OCI-LY1 (cell line): Measurements from ENCODE around the gene WDPCP.
"Not testable (repeated sequence)": the region's sequence is repeated elsewhere in the genome, so short reads cannot be mapped to it uniquely, and the experiment has no call there.

Experiments used
- H2AFZ ChIP-seq: fragments of 200-600 bp; sonication (generic), shearing (Covaris generic); 2 replicates; pipeline ENCODE4 v1.6.0; 2014; ENCODE audit warnings: antibody characterized with exemption, mild to moderate bottlenecking, low read length
- H3F3A ChIP-seq: fragments of 200-600 bp; sonication (generic), shearing (Covaris generic); 2 replicates; pipeline ENCODE4 v1.6.0; 2014; ENCODE audit warnings: mild to moderate bottlenecking, antibody characterized with exemption, low read length, moderate library complexity; ENCODE audit not compliant: insufficient read depth
- H3K27ac ChIP-seq: fragments of 200-600 bp; sonication (generic); 2 replicates; pipeline ENCODE4 v1.5.1; 2014; ENCODE audit warnings: low read length, mixed run types, mild to moderate bottlenecking, low read depth; ENCODE audit not compliant: poor library complexity, severe bottlenecking
- H3K27me3 ChIP-seq: fragments of 200-600 bp; sonication (generic); 2 replicates; pipeline ENCODE4 v1.6.0; 2014; ENCODE audit warnings: antibody characterized with exemption, mild to moderate bottlenecking, low read length, moderate library complexity; ENCODE audit not compliant: insufficient read depth
- H3K36me3 ChIP-seq: fragments of 200-600 bp; sonication (generic); 2 replicates; pipeline ENCODE4 v1.6.1; 2014; ENCODE audit warnings: mild to moderate bottlenecking, antibody characterized with exemption, low read length, moderate library complexity, mixed read lengths; ENCODE audit not compliant: insufficient read depth
- H3K4me1 ChIP-seq: fragments of 200-600 bp; sonication (generic); 2 replicates; pipeline ENCODE4 v1.5.1; 2014; ENCODE audit warnings: mild to moderate bottlenecking, low read length, moderate library complexity; ENCODE audit not compliant: insufficient read depth, severe bottlenecking
- H3K4me2 ChIP-seq: fragments of 200-600 bp; sonication (generic), shearing (Covaris generic); 2 replicates; pipeline ENCODE4 v1.6.1; 2014; ENCODE audit warnings: low read length
- H3K4me3 ChIP-seq: fragments of 200-600 bp; sonication (generic); 2 replicates; pipeline ENCODE4 v1.5.1; 2014; ENCODE audit warnings: low read length, low read depth, mild to moderate bottlenecking, mixed read lengths; ENCODE audit not compliant: poor library complexity, severe bottlenecking
- H3K79me2 ChIP-seq: fragments of 200-600 bp; shearing (Covaris generic); 2 replicates; pipeline ENCODE4 v1.6.1; 2016; ENCODE audit warnings: mixed run types, low read length, mixed read lengths; ENCODE audit not compliant: insufficient read depth
- H3K9ac ChIP-seq: fragments of 200-600 bp; sonication (generic), shearing (Covaris generic); 2 replicates; pipeline ENCODE4 v1.6.1; 2014; ENCODE audit warnings: mild to moderate bottlenecking, low read length, mixed read lengths
- H3K9me2 ChIP-seq: fragments of 200-600 bp; sonication (generic), shearing (Covaris generic); 2 replicates; pipeline ENCODE4 v1.6.1; 2014; ENCODE audit warnings: low read depth, mild to moderate bottlenecking, low read length, mixed read lengths
- H3K9me3 ChIP-seq: fragments of 200-600 bp; shearing (Covaris generic); 2 replicates; pipeline ENCODE4 v1.6.1; 2014; ENCODE audit warnings: low read length, mixed read lengths
- H4K20me1 ChIP-seq: fragments of 200-600 bp; sonication (generic), shearing (Covaris generic); 2 replicates; pipeline ENCODE4 v1.6.0; 2016; ENCODE audit warnings: mild to moderate bottlenecking, low read length; ENCODE audit not compliant: insufficient read depth
- EZH2 ChIP-seq: fragments of 200-600 bp; sonication (generic), shearing (Covaris generic); IDR thresholded peaks from 2 replicates; pipeline ENCODE4 v1.8.0; 2017; ENCODE audit warnings: borderline replicate concordance, mixed run types, mild to moderate bottlenecking, antibody characterized with exemption, low read length, moderate library complexity, mixed read lengths
- TF ChIP-seq, protein P1 (sequence below): fragments of 200-600 bp; sonication (generic), shearing (Covaris generic); IDR thresholded peaks from 2 replicates; pipeline ENCODE4 v1.5.1; 2017; ENCODE audit warnings: mild to moderate bottlenecking, antibody characterized with exemption, low read length, moderate library complexity, mixed read lengths

The WDPCP gene

DNA sequence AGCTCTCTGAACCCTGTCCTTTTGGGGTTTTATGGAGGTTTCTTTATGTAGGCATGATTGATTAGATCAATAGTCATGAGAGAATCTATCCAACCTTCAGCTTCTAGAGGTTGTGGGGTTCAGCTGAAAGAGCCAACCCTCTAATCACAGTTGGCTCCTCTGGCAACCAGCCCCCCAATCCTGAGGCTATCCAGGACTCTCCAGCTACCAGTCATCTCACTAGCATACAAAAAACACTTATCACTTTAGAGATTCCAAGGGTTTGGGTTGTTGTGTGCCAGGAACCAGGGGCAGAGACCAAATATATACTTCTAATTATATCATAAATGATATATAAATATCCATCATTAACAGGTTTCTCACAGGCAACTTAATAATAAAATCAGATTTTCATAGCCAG lies 11.7 kb downstream of the WDPCP start:
- TF ChIP-seq, protein P1, sequence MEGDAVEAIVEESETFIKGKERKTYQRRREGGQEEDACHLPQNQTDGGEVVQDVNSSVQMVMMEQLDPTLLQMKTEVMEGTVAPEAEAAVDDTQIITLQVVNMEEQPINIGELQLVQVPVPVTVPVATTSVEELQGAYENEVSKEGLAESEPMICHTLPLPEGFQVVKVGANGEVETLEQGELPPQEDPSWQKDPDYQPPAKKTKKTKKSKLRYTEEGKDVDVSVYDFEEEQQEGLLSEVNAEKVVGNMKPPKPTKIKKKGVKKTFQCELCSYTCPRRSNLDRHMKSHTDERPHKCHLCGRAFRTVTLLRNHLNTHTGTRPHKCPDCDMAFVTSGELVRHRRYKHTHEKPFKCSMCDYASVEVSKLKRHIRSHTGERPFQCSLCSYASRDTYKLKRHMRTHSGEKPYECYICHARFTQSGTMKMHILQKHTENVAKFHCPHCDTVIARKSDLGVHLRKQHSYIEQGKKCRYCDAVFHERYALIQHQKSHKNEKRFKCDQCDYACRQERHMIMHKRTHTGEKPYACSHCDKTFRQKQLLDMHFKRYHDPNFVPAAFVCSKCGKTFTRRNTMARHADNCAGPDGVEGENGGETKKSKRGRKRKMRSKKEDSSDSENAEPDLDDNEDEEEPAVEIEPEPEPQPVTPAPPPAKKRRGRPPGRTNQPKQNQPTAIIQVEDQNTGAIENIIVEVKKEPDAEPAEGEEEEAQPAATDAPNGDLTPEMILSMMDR = no peak
- TF ChIP-seq EZH2 = no peak
- peaks cover 32% of the 10 kb centered on the region for H3K79me2 ChIP-seq

DNA sequence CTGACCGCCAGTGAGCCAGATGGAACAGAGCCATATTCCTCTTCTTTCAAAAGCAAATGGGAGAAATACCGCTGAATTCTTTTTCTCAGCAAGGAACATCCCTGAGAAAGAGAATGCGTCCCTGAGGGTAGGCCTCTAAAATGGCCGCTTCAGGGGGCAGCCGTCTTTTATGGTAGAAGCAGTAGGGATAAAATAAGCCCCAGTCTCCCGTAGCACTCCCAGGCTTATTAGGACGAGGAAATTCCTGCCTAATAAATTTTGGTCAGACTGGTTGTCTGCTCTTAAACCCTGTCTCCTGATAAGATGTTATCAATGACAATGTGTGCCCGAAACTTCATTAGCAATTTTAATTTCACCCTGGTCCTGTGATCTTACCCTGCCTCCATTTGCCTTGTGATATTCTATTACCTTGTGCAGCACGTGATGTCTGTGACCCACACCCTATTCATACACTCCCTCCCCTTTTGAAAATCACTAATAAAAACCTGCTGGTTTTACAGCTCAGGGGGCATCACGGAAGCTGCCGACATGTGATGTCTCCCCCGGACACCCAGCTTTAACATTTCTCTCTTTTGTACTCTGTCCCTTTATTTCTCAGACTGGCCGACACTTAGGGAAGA lies 14.4 kb downstream of the WDPCP start:
- not testable (repeated sequence) for H3K27me3 ChIP-seq, H3F3A ChIP-seq, H2AFZ ChIP-seq, H3K9me2 ChIP-seq, H3K4me1 ChIP-seq, H3K4me3 ChIP-seq, H3K36me3 ChIP-seq, H4K20me1 ChIP-seq, H3K4me2 ChIP-seq, H3K9me3 ChIP-seq, H3K27ac ChIP-seq, H3K9ac ChIP-seq
- H3K79me2 ChIP-seq = peaks cover 15% of the 10 kb centered on the region

More for the DNA sequence above, 11.7 kb downstream of the WDPCP start:
- Histone ChIP-seq H3K27me3 (no peaks in the 10 kb centered on the region), H2AFZ (no peak overlapping the region), H3K9ac (no peak overlapping the region), H3F3A (no peaks in the 10 kb centered on the region), H4K20me1 (no peaks in the 10 kb centered on the region), H3K4me3 (no peak overlapping the region), H3K27ac (no peak overlapping the region), H3K36me3 (no peaks in the 10 kb centered on the region), H3K4me2 (no peak overlapping the region), H3K9me2 (no peaks in the 10 kb centered on the region), H3K4me1 (peaks cover 4% of the 10 kb centered on the region), H3K9me3 (no peaks in the 10 kb centered on the region; the same call in 1 of the 2 replicates)

DNA sequence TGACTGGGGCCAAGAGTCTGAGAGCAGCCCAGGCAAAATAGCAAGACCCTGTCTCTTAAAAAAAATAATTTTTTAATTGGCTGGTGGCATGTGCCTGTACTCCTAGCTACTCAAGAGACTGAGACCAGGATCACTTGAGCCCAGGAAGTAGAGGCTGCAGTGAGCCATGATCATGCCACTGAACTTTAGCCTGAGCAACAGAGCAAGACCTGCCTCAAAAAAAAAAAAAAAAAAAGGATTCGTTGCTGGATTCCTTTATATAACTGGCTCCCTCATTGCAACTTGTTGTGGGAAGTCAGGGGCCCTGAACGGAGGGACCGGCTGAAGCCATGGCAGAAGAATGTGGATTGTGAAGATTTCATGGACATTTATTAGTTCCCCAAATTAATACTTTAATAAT lies 15.3 kb downstream of the WDPCP start:
- not testable (repeated sequence) for H2AFZ ChIP-seq, H3K36me3 ChIP-seq, H3F3A ChIP-seq, H3K9me2 ChIP-seq, H3K27me3 ChIP-seq, H3K27ac ChIP-seq, H3K4me1 ChIP-seq, H4K20me1 ChIP-seq, H3K4me3 ChIP-seq, H3K9ac ChIP-seq, H3K9me3 ChIP-seq, H3K4me2 ChIP-seq
- H3K79me2 ChIP-seq = peaks cover 12% of the 10 kb centered on the region

DNA sequence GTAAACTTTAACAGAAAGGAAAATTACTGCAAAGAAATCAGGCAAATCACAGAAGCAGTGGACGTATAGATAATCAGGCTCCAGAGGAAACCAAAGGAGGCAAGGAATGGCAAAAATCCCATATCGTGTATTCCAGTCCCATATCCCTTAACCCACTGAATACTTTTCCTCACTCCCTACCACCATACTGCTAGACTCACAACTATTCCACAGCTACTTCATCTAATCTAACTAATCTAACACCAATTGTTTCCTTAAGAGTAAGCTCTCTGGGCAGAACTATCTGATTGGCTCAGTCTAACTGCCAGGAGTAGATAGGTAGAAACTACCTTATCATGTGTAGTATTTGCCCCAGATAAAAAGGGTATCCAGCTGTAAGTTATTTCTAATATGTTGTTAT lies 16.3 kb downstream of the WDPCP start:
- Histone ChIP-seq H3K9me3 (peaks cover 8% of the 10 kb centered on the region), H3F3A (no peaks in the 10 kb centered on the region), H3K36me3 (0 out of 2 replicates have a peak, but pooled peaks cover 1% of the 10 kb centered on the region), H3K4me3 (no peak overlapping the region), H4K20me1 (no peaks in the 10 kb centered on the region), H2AFZ (no peak overlapping the region), H3K27ac (no peak overlapping the region), H3K27me3 (no peaks in the 10 kb centered on the region), H3K9me2 (no peaks in the 10 kb centered on the region), H3K79me2 (0 out of 2 replicates have a peak, but pooled peaks cover 4% of the 10 kb centered on the region), H3K4me2 (no peak overlapping the region), H3K4me1 (no peaks in the 10 kb centered on the region), H3K9ac (no peak overlapping the region)
- TF ChIP-seq, protein P1 = no peak
- no peak for TF ChIP-seq EZH2
